SK-N-SH (cell line): ENCODE data around the gene MAP7D3. TPM values are rescaled to one million over a fixed set of nuclear protein-coding genes. Genes with fewer than 3 reads are reported as not detected.

Experiments
- CTCF ChIA-PET: fragments of 300-600, 350-600 bp; formaldehyde crosslinking; extraction: SDS; loops from one replicate; lab custom pipeline; 2021; lab: Yijun Ruan, JAX
- POLR2A ChIA-PET: fragments of 350-600 bp; sonication (Branson Sonifier 250); formaldehyde crosslinking; extraction: SDS; loops from one replicate; lab custom pipeline; 2020; ENCODE audit warnings: antibody characterized with exemption, inconsistent platforms; lab: Yijun Ruan, JAX
- DNase-seq: peaks from one replicate; pipeline ENCODE4 v3.0.0; 2012
- H2AFZ ChIP-seq: fragments of 200-600 bp; sonication (generic); 2 replicates; pipeline ENCODE4 v1.8.1; 2016; ENCODE audit warnings: antibody characterized with exemption, mild to moderate bottlenecking, low read depth
- H3F3A ChIP-seq: fragments of 200-600 bp; sonication (generic); replicated peaks from 2 replicates; pipeline ENCODE3; 2016; ENCODE audit warnings: antibody characterized with exemption, mild to moderate bottlenecking; ENCODE audit not compliant: insufficient read depth
- H3K27ac ChIP-seq, 2 experiments: fragments of 200-500 bp in 1 of 2; fragments of 200-600 bp in 1 of 2; sonication (Bioruptor generic) in 1 of 2; sonication (generic), shearing (Covaris generic) in 1 of 2; 2 replicates each; pipeline versions ENCODE4 v1.5.1 to v1.6.1; 2014 to 2016; ENCODE audit warnings: low read depth in 2 of 2, inconsistent platforms in 1 of 2, low read length in 1 of 2, mild to moderate bottlenecking in 1 of 2, mixed read lengths in 1 of 2
- H3K27me3 ChIP-seq: fragments of 200-600 bp; sonication (generic), shearing (Covaris generic); 2 replicates; pipeline ENCODE4 v1.6.1; 2016; ENCODE audit warnings: mixed run types; ENCODE audit not compliant: insufficient read depth
- H3K36me3 ChIP-seq, 2 experiments: fragments of 200-500 bp in 1 of 2; fragments of 200-600 bp in 1 of 2; sonication (Bioruptor generic) in 1 of 2; sonication (generic) in 1 of 2; replicated peaks in 1 of 2; 2 replicates each; pipeline versions ENCODE3 to v1.5.1; 2014 to 2016; ENCODE audit warnings: low read length in 1 of 2, mild to moderate bottlenecking in 1 of 2; ENCODE audit not compliant: insufficient read depth in 2 of 2, control insufficient read depth in 1 of 2
- H3K4me1 ChIP-seq, 2 experiments: fragments of 200-500 bp in 1 of 2; fragments of 200-600 bp in 1 of 2; sonication (Bioruptor generic) in 1 of 2; sonication (generic), shearing (Covaris generic) in 1 of 2; 2 replicates each; pipeline versions ENCODE4 v1.5.1 to v1.6.1; 2014 to 2016; ENCODE audit warnings: low read depth in 1 of 2, low read length in 1 of 2, mixed run types in 1 of 2; ENCODE audit not compliant: insufficient read depth in 2 of 2, control insufficient read depth in 1 of 2
- H3K4me2 ChIP-seq: fragments of 200-600 bp; sonication (generic), shearing (Covaris generic); 2 replicates; pipeline ENCODE4 v1.6.1; 2017; ENCODE audit warnings: mixed run types
- H3K4me3 ChIP-seq, 2 experiments: fragments of 200-500 bp in 1 of 2; fragments of 200-600 bp in 1 of 2; sonication (Bioruptor generic) in 1 of 2; sonication (generic), shearing (Covaris generic) in 1 of 2; 2 replicates each; pipeline versions ENCODE4 v1.5.1 to v1.8.1; 2014 to 2016; ENCODE audit warnings: low read depth in 2 of 2, inconsistent platforms in 1 of 2, low read length in 1 of 2, mild to moderate bottlenecking in 1 of 2, mixed read lengths in 1 of 2, moderate library complexity in 1 of 2
- H3K79me2 ChIP-seq: fragments of 200-600 bp; sonication (generic); 2 replicates; pipeline ENCODE4 v1.8.1; 2017; ENCODE audit warnings: mild to moderate bottlenecking; ENCODE audit not compliant: insufficient read depth
- H3K9ac ChIP-seq: fragments of 200-600 bp; sonication (generic); 2 replicates; pipeline ENCODE4 v1.6.1; 2017; ENCODE audit warnings: mixed run types
- H3K9me2 ChIP-seq: fragments of 200-600 bp; sonication (generic); 2 replicates; pipeline ENCODE4 v1.6.1; 2017; ENCODE audit warnings: mixed run types
- H3K9me3 ChIP-seq: fragments of 200-600 bp; sonication (generic); 2 replicates; pipeline ENCODE4 v1.6.1; 2017; ENCODE audit warnings: mixed run types, mild to moderate bottlenecking, moderate library complexity
- H4K20me1 ChIP-seq: fragments of 200-600 bp; sonication (generic); 2 replicates; pipeline ENCODE4 v1.6.1; 2017; ENCODE audit warnings: mild to moderate bottlenecking, mixed run types; ENCODE audit not compliant: insufficient read depth
- CHD2 ChIP-seq: fragments of 150-350 bp; IDR thresholded peaks from 2 replicates; pipeline ENCODE4 v1.6.1; 2018; ENCODE audit warnings: low read length; ENCODE audit not compliant: partially characterized antibody
- ELF1 ChIP-seq: IDR thresholded peaks from 2 replicates; pipeline ENCODE4 v1.4.0; 2012
- EZH2phosphoT487 ChIP-seq: fragments of 200-600 bp; sonication (generic); IDR thresholded peaks from 2 replicates; pipeline ENCODE4 v1.6.1; 2017; ENCODE audit warnings: low read depth, mixed run types, mild to moderate bottlenecking, antibody characterized with exemption, moderate library complexity, borderline replicate concordance
- FOSL2 ChIP-seq: IDR thresholded peaks from 2 replicates; pipeline ENCODE4 v1.4.0; 2012; ENCODE audit warnings: low read depth, mild to moderate bottlenecking, moderate library complexity, borderline replicate concordance
- FOXM1 ChIP-seq: IDR thresholded peaks from 2 replicates; pipeline ENCODE4 v1.4.0; 2012; ENCODE audit warnings: low read depth, mild to moderate bottlenecking
- GATA2 ChIP-seq: sonication (generic); formaldehyde crosslinking; IDR thresholded peaks from 2 replicates; pipeline ENCODE4 v1.5.0; 2020; ENCODE audit warnings: mild to moderate bottlenecking, missing genetic modification reagents
- JUND ChIP-seq: IDR thresholded peaks from 2 replicates; pipeline ENCODE4 v1.4.0; 2012
- MEF2A ChIP-seq: IDR thresholded peaks from 2 replicates; pipeline ENCODE4 v1.4.0; 2012; ENCODE audit warnings: low read depth, borderline replicate concordance
- MXI1 ChIP-seq: IDR thresholded peaks from 2 replicates; pipeline ENCODE4 v1.6.1; 2012; ENCODE audit warnings: mild to moderate bottlenecking, low read depth, low read length, improper control_type of control experiment
- NRF1 ChIP-seq: IDR thresholded peaks from 2 replicates; pipeline ENCODE4 v1.6.1; 2012; ENCODE audit warnings: low read depth, mild to moderate bottlenecking, low read length
- RAD21 ChIP-seq: IDR thresholded peaks from 2 replicates; pipeline ENCODE4 v1.6.1; 2012; ENCODE audit warnings: mild to moderate bottlenecking, low read length
- RCOR1 ChIP-seq: fragments of 150-350 bp; IDR thresholded peaks from 2 replicates; pipeline ENCODE4 v1.6.1; 2017; ENCODE audit warnings: antibody characterized with exemption, low read length
- SMC3 ChIP-seq: IDR thresholded peaks from 2 replicates; pipeline ENCODE4 v1.6.1; 2012; ENCODE audit warnings: low read depth, low read length, improper control_type of control experiment
- TAF1 ChIP-seq: IDR thresholded peaks from 2 replicates; pipeline ENCODE4 v1.6.1; 2012; ENCODE audit warnings: low read depth, mild to moderate bottlenecking, low read length, moderate library complexity, borderline replicate concordance
- WGBS: methylation state at CpG from one replicate; pipeline ENCODE4 v1.1.6; 2017; ENCODE audit warnings: low lambda C conversion rate; 5-methylcytosine and 5-hydroxymethylcytosine counted together
- polyA plus RNA-seq, 3 experiments: library from polyadenylated mRNA; depleted of rRNA; stranded (reverse); fragments of >200 nt; gene quantifications; 2 replicates each; pipeline ENCODE4 v1.2.3, GENCODE V29; 2012
- TF ChIP-seq, protein P1 (sequence below): IDR thresholded peaks from 2 replicates; pipeline ENCODE4 v1.4.0; 2012; ENCODE audit warnings: low read depth, borderline replicate concordance
- TF ChIP-seq, protein P2 (sequence below): IDR thresholded peaks from 2 replicates; pipeline ENCODE4 v1.4.0; 2012; ENCODE audit warnings: low read depth
- TF ChIP-seq, protein P3 (sequence below): IDR thresholded peaks from 2 replicates; pipeline ENCODE4; 2012
- TF ChIP-seq, protein P4 (sequence below): IDR thresholded peaks from 2 replicates; pipeline ENCODE4 v1.4.0; 2012; ENCODE audit warnings: low read depth, borderline replicate concordance
- TF ChIP-seq, protein P5 (sequence below): IDR thresholded peaks from 2 replicates; pipeline ENCODE4 v1.6.1; 2012; ENCODE audit warnings: mild to moderate bottlenecking, low read depth, low read length, moderate library complexity

The MAP7D3 gene
- polyA plus RNA-seq, 1 of the 3 experiments (the other 2 are of a cell fraction), result 5.8 TPM

DNA sequence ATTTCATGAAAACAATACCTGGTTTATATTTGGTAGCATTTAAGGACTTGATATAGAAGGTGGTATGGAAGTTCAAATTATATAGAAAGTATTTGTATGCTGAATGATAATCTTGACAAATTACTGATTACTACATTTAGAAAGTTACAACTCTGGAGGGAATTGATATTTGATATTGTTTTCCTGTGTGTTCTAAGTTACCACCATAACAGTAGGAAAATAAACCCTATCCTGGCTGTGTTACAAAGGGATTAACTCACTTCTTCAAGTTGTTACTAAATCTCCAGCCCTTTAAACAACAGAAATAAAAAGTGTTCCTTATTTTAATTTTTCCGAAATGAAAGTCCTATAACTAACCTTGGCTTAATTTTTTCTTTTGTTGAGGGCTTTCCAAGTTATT lies 67.3 kb downstream of the MAP7D3 start (continued):
- no peak for TF ChIP-seq GATA2 (CRISPR knock-in tag)
- TF ChIP-seq ELF1, result no peak
- TF ChIP-seq, all 33 proteins: peak for 0

DNA sequence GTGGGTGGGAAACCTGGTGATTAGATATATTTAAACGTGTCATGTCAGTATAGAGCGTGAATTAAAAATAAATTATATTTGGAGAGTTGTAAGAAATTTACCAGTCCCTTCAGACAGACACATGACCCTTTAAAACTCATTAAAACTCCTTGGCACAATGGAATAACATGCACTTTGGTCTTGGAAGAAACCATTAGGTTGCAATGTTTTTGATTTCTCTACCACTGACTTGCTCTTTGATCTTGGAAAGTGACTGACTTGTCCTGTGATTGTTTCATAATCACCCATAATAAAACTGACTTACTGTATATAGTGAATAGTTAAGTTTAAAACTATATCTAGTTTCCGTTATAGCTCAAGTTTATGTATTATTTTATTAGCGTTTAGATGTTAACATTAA lies 68.0 kb downstream of the MAP7D3 start:
- 48% methylated on average over 4 of the region's 4 CpGs for WGBS
- Histone ChIP-seq H3K9me3 (no peaks in the 10 kb centered on the region), H3K4me1 (peaks cover 0 to 4% of the 10 kb centered on the region in 2 experiments; a peak in 3 of 4 replicates), H3K9ac (no peak overlapping the region), H3K27me3 (no peaks in the 10 kb centered on the region), H4K20me1 (no peaks in the 10 kb centered on the region), H3K4me2 (no peak overlapping the region), H2AFZ (no peak overlapping the region), H3K9me2 (no peaks in the 10 kb centered on the region), H3K79me2 (no peaks in the 10 kb centered on the region), H3K36me3 (no peaks in the 10 kb centered on the region), H3F3A (peaks cover 4% of the 10 kb centered on the region), H3K4me3 (no peak overlapping the region), H3K27ac (no peak overlapping the region)
- no peak for DNase-seq
- CTCF ChIA-PET, result no interaction called here
- POLR2A ChIA-PET, result no interaction called here
- no peak for TF ChIP-seq RCOR1
- TF ChIP-seq SMC3, result no peak
- TF ChIP-seq RAD21, result no peak
- TF ChIP-seq JUND, result no peak
- no peak for TF ChIP-seq ELF1
- TF ChIP-seq, protein P1, sequence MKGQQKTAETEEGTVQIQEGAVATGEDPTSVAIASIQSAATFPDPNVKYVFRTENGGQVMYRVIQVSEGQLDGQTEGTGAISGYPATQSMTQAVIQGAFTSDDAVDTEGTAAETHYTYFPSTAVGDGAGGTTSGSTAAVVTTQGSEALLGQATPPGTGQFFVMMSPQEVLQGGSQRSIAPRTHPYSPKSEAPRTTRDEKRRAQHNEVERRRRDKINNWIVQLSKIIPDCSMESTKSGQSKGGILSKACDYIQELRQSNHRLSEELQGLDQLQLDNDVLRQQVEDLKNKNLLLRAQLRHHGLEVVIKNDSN, result no peak
- TF ChIP-seq TAF1, result no peak
- TF ChIP-seq, protein P2, sequence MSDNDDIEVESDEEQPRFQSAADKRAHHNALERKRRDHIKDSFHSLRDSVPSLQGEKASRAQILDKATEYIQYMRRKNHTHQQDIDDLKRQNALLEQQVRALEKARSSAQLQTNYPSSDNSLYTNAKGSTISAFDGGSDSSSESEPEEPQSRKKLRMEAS, result no peak
- no peak for TF ChIP-seq CHD2
- no peak for TF ChIP-seq EZH2phosphoT487
- TF ChIP-seq NRF1, result no peak
- no peak for TF ChIP-seq MXI1

DNA sequence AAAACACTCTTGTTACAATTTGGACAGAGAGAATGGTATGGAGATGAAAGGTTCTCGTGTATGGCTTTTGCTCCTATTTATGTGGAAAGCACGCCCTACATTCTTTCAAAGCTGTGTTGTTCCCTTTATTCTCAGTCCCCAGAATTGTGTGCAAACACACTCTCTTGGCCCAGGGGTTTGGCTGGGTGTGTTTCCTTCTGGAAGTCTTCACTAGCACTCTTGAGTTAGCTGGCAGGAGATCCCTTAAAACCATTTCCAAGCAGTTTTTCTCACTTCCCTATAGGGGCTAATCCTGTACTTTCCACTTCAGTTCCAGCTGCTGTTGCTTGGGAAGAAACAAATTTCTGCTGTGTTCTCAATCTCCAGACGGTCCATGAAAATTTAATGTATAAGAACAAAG lies 68.8 kb downstream of the MAP7D3 start:
- H3K79me2 ChIP-seq, result no peaks in the 10 kb centered on the region
- H3K4me3 ChIP-seq, result no peak overlapping the region
- H3K9me2 ChIP-seq, result no peaks in the 10 kb centered on the region
- H3K9ac ChIP-seq, result no peak overlapping the region
- no peak overlapping the region for H2AFZ ChIP-seq
- H4K20me1 ChIP-seq, result no peaks in the 10 kb centered on the region
- no peaks in the 10 kb centered on the region for H3K9me3 ChIP-seq
- POLR2A ChIA-PET, result no interaction called here
- peaks cover 4% of the 10 kb centered on the region for H3F3A ChIP-seq
- H3K4me1 ChIP-seq, result peaks cover 0 to 4% of the 10 kb centered on the region in 2 experiments; a peak in 3 of 4 replicates
- DNase-seq, result no peak
- CTCF ChIA-PET, result no interaction called here
- H3K27ac ChIP-seq, result no peak overlapping the region
- peaks cover 0 to under 1% of the 10 kb centered on the region in 2 experiments for H3K36me3 ChIP-seq
- WGBS, result 51% methylated on average over 3 of the region's 3 CpGs
- H3K27me3 ChIP-seq, result no peaks in the 10 kb centered on the region
- no peak overlapping the region for H3K4me2 ChIP-seq
- no peak for TF ChIP-seq FOXM1
- TF ChIP-seq, protein P3, sequence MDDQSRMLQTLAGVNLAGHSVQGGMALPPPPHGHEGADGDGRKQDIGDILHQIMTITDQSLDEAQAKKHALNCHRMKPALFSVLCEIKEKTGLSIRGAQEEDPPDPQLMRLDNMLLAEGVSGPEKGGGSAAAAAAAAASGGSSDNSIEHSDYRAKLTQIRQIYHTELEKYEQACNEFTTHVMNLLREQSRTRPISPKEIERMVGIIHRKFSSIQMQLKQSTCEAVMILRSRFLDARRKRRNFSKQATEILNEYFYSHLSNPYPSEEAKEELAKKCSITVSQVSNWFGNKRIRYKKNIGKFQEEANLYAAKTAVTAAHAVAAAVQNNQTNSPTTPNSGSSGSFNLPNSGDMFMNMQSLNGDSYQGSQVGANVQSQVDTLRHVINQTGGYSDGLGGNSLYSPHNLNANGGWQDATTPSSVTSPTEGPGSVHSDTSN, result no peak
- TF ChIP-seq MEF2A, result no peak
- TF ChIP-seq FOSL2, result no peak
- TF ChIP-seq, protein P1, result no peak
- TF ChIP-seq, protein P4, sequence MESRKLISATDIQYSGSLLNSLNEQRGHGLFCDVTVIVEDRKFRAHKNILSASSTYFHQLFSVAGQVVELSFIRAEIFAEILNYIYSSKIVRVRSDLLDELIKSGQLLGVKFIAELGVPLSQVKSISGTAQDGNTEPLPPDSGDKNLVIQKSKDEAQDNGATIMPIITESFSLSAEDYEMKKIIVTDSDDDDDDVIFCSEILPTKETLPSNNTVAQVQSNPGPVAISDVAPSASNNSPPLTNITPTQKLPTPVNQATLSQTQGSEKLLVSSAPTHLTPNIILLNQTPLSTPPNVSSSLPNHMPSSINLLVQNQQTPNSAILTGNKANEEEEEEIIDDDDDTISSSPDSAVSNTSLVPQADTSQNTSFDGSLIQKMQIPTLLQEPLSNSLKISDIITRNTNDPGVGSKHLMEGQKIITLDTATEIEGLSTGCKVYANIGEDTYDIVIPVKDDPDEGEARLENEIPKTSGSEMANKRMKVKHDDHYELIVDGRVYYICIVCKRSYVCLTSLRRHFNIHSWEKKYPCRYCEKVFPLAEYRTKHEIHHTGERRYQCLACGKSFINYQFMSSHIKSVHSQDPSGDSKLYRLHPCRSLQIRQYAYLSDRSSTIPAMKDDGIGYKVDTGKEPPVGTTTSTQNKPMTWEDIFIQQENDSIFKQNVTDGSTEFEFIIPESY, result no peak
- no peak for TF ChIP-seq GATA2 (CRISPR knock-in tag)
- TF ChIP-seq, protein P5, sequence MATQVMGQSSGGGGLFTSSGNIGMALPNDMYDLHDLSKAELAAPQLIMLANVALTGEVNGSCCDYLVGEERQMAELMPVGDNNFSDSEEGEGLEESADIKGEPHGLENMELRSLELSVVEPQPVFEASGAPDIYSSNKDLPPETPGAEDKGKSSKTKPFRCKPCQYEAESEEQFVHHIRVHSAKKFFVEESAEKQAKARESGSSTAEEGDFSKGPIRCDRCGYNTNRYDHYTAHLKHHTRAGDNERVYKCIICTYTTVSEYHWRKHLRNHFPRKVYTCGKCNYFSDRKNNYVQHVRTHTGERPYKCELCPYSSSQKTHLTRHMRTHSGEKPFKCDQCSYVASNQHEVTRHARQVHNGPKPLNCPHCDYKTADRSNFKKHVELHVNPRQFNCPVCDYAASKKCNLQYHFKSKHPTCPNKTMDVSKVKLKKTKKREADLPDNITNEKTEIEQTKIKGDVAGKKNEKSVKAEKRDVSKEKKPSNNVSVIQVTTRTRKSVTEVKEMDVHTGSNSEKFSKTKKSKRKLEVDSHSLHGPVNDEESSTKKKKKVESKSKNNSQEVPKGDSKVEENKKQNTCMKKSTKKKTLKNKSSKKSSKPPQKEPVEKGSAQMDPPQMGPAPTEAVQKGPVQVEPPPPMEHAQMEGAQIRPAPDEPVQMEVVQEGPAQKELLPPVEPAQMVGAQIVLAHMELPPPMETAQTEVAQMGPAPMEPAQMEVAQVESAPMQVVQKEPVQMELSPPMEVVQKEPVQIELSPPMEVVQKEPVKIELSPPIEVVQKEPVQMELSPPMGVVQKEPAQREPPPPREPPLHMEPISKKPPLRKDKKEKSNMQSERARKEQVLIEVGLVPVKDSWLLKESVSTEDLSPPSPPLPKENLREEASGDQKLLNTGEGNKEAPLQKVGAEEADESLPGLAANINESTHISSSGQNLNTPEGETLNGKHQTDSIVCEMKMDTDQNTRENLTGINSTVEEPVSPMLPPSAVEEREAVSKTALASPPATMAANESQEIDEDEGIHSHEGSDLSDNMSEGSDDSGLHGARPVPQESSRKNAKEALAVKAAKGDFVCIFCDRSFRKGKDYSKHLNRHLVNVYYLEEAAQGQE, result no peak
